PC-9 (cell line): ENCODE results near the gene LMTK3. TPM values are rescaled to one million over a fixed set of nuclear protein-coding genes. Genes with fewer than 3 reads are reported as not detected.
A peak's percentile ranks its signal among the peaks of the same experiment; 100 is the strongest.

Source experiments
- BruUV-seq: library from RNA; stranded (reverse); fragments of 400-500 nt; replicated peaks from 2 replicates; lab custom pipeline; 2021; lab: Mats Ljungman, UMichigan
- CTCF ChIA-PET: fragments of 300-600 bp; sonication (Branson Sonifier 250); formaldehyde crosslinking; loops from one replicate; lab custom pipeline; 2022; ENCODE audit warnings: antibody characterized with exemption; lab: Charles Lee
- POLR2A ChIA-PET: fragments of 300-600 bp; sonication (Branson Sonifier 250); formaldehyde crosslinking; loops from one replicate; lab custom pipeline; 2022; ENCODE audit warnings: antibody characterized with exemption; ENCODE audit not compliant: unreplicated experiment; lab: Charles Lee
- DNase-seq, 2 experiments: peaks; one replicate each; pipeline versions ENCODE4 v3.0.0 to v3.0.0-alpha.2; 2015 to 2022; ENCODE audit warnings: mixed read lengths in 1 of 2
- H2AFZ ChIP-seq: fragments of 200-600 bp; sonication (generic); 2 replicates; pipeline ENCODE4 v1.8.1; 2017; ENCODE audit warnings: antibody characterized with exemption
- H3F3A ChIP-seq: fragments of 200-600 bp; sonication (generic); 2 replicates; pipeline ENCODE4 v1.8.1; 2017; ENCODE audit warnings: antibody characterized with exemption, mild to moderate bottlenecking, low read depth; ENCODE audit not compliant: insufficient read depth
- H3K27ac ChIP-seq: fragments of 200-600 bp; sonication (generic); 2 replicates; pipeline ENCODE4 v1.6.1; 2016; ENCODE audit warnings: mixed run types
- H3K27me3 ChIP-seq: fragments of 200-600 bp; sonication (generic); 2 replicates; pipeline ENCODE4 v1.6.1; 2016; ENCODE audit warnings: low read depth, mixed run types; ENCODE audit not compliant: insufficient read depth
- H3K36me3 ChIP-seq: fragments of 200-600 bp; sonication (generic); 2 replicates; pipeline ENCODE4 v1.6.1; 2016; ENCODE audit warnings: low read depth, mixed run types
- H3K4me1 ChIP-seq: fragments of 200-600 bp; sonication (generic); replicated peaks from 2 replicates; pipeline ENCODE4 v1.6.1; 2016; ENCODE audit warnings: mixed run types; ENCODE audit not compliant: insufficient read depth
- H3K4me2 ChIP-seq: fragments of 200-600 bp; sonication (generic); 2 replicates; pipeline ENCODE4 v1.6.1; 2017; ENCODE audit warnings: mixed run types
- H3K4me3 ChIP-seq: fragments of 200-600 bp; sonication (generic); 2 replicates; pipeline ENCODE4 v1.6.1; 2016; ENCODE audit warnings: mixed run types
- H3K79me2 ChIP-seq: fragments of 200-600 bp; sonication (generic); 2 replicates; pipeline ENCODE4 v1.6.1; 2017; ENCODE audit warnings: low read depth, mixed run types
- H3K9me2 ChIP-seq: fragments of 200-600 bp; sonication (generic); 2 replicates; pipeline ENCODE4 v1.8.1; 2017; ENCODE audit warnings: mild to moderate bottlenecking; ENCODE audit not compliant: insufficient read depth
- H3K9me3 ChIP-seq: fragments of 200-600 bp; sonication (generic); 2 replicates; pipeline ENCODE4 v1.8.1; 2016; ENCODE audit warnings: low read depth; ENCODE audit not compliant: insufficient read depth
- H4K20me1 ChIP-seq: fragments of 200-600 bp; sonication (generic); 2 replicates; pipeline ENCODE4 v1.8.1; 2017; ENCODE audit not compliant: insufficient read depth
- EZH2 ChIP-seq: fragments of 200-600 bp; sonication (generic); IDR thresholded peaks from 2 replicates; pipeline ENCODE4 v1.8.0; 2017; ENCODE audit warnings: antibody characterized with exemption, low read depth
- intact Hi-C: fragments of 100-400 bp; cut with micrococcal nuclease; formaldehyde crosslinking; loops from one replicate; pipeline ENCODE4 v1.10.0; 2022; ENCODE audit not compliant: unreplicated experiment
- total RNA-seq: library from RNA; stranded (reverse); gene quantifications from 2 replicates; pipeline ENCODE4 v1.2.3, GENCODE V29; 2021
- TF ChIP-seq, protein P1 (sequence below): fragments of 200-600 bp; sonication (generic); conservative IDR thresholded peaks from 2 replicates; pipeline ENCODE4 v1.6.1; 2017; ENCODE audit warnings: mixed run types, antibody characterized with exemption, mild to moderate bottlenecking, moderate library complexity

Gene LMTK3
- total RNA-seq, 1 experiment from 2014 or later, result 13.9 TPM

DNA sequence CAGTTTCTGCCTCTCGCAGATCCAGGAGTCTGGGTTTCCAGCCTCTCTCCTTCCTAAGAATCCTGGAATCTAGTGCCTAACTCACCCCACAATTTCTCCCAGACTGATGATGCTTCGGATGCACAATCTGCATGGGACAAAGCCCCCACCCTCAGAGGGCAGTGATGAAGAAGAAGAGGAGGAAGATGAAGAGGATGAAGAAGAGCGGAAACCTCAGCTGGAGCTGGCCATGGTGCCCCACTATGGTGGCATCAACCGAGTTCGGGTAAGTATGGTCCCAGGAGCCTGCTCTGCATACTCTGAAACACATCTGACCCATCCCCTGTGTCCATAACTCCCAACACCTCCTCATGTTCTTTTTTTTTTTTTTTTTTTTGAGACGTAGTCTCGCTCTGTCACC, 65.1 kb downstream of the LMTK3 start:
- Histone ChIP-seq H3K27ac (peak overlapping the region; percentile 78), H3F3A (peaks cover 38% of the 10 kb centered on the region), H3K4me3 (peak overlapping the region; percentile 92), H4K20me1 (no peaks in the 10 kb centered on the region; the same call in 1 of the 2 replicates), H3K4me1 (peaks cover 26% of the 10 kb centered on the region; the same call in 1 of the 2 replicates), H3K9me2 (no peaks in the 10 kb centered on the region), H3K9me3 (no peaks in the 10 kb centered on the region), H2AFZ (no peak overlapping the region; the same call in 1 of the 2 replicates), H3K27me3 (no peaks in the 10 kb centered on the region), H3K79me2 (peaks cover 34% of the 10 kb centered on the region), H3K4me2 (peak overlapping the region; percentile 100), H3K36me3 (peaks cover 30% of the 10 kb centered on the region)
- DNase-seq, result no peak
- TF ChIP-seq, protein P1, sequence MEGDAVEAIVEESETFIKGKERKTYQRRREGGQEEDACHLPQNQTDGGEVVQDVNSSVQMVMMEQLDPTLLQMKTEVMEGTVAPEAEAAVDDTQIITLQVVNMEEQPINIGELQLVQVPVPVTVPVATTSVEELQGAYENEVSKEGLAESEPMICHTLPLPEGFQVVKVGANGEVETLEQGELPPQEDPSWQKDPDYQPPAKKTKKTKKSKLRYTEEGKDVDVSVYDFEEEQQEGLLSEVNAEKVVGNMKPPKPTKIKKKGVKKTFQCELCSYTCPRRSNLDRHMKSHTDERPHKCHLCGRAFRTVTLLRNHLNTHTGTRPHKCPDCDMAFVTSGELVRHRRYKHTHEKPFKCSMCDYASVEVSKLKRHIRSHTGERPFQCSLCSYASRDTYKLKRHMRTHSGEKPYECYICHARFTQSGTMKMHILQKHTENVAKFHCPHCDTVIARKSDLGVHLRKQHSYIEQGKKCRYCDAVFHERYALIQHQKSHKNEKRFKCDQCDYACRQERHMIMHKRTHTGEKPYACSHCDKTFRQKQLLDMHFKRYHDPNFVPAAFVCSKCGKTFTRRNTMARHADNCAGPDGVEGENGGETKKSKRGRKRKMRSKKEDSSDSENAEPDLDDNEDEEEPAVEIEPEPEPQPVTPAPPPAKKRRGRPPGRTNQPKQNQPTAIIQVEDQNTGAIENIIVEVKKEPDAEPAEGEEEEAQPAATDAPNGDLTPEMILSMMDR, result no peak
- TF ChIP-seq EZH2, result no peak
- TSS peak; percentile 47 for BruUV-seq
- intact Hi-C loops, result no loop called here
- POLR2A ChIA-PET, result no interaction called here
- CTCF ChIA-PET, result interaction anchor here (1.9 kb wide), 1 partner anchor 138 kb away, joined by 7 read pairs; no protein-coding TSS in a partner anchor

GRCh38 chr19:48445606-48446481, 65.8 kb downstream of the LMTK3 start, which contains the start of gene GRWD1:
Gene GRWD1, plus strand, starts transcription at chr19:48445983. Its CDS starts 23 bp downstream, at chr19:48446006.
- Histone ChIP-seq H3K27ac (peak within 1 kb of the TSS; percentile 78), H3K4me1 (peaks cover 23% of the 10 kb centered on the region; the same call in 1 of the 2 replicates), H3K4me3 (peak within 1 kb of the TSS; percentile 92), H3K9me3 (no peaks in the 10 kb centered on the region), H3F3A (peaks cover 30% of the 10 kb centered on the region), H4K20me1 (no peaks in the 10 kb centered on the region; the same call in 1 of the 2 replicates), H3K27me3 (no peaks in the 10 kb centered on the region), H3K36me3 (peaks cover 25% of the 10 kb centered on the region), H2AFZ (peak within 1 kb of the TSS; percentile 77), H3K79me2 (peaks cover 34% of the 10 kb centered on the region), H3K4me2 (peak within 1 kb of the TSS; percentile 100), H3K9me2 (no peaks in the 10 kb centered on the region)
- BruUV-seq, result no TSS peak
- DNase-seq, result peak; percentile 87 to 95
- TF ChIP-seq, protein P1, result peak; percentile 54; the same call in 1 of the 2 replicates
- TF ChIP-seq EZH2, result no peak
- intact Hi-C loops, result loop anchor here (1.0 to 2.0 kb wide), 3 partner anchors 23 to 125 kb away; partner anchors contain the start of gene CYTH2
- ChIA-PET CTCF (interaction anchor here (0.7 to 1.9 kb wide), 3 partner anchors 44 to 138 kb away, joined by 4 to 7 read pairs (median 4); partner anchors contain the start of gene KDELR1), POLR2A (interaction anchor here (0.6 kb wide), 1 partner anchor 125 kb away, joined by 8 read pairs; no protein-coding TSS in a partner anchor)

DNA sequence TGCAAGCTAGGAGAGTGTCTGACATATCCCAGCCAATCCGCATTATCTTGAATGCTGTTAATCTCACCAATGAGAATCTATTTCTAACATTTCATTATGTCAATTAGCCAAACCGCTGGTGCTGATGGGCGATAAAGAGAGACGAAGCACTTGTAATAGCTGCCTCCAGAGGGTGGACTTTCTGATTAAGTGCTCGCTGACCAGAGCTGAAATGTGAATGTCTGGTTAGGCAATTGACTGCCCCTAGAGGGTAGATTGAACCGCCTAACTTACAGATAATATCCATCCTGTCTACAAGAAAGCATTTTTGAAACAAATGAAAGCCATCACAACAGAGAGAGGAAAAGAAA, 66.4 kb downstream of the LMTK3 start:
- DNase-seq, result peak; percentile 65 to 87
- H3F3A ChIP-seq, result peaks cover 33% of the 10 kb centered on the region
- TF ChIP-seq EZH2, result no peak
- TF ChIP-seq, protein P1, result peak; percentile 77
- intact Hi-C loops, result loop anchor here (1.0 to 2.0 kb wide), 3 partner anchors 24 to 124 kb away; partner anchors contain the start of gene CYTH2
- H3K4me1 ChIP-seq, result peaks cover 23% of the 10 kb centered on the region; the same call in 1 of the 2 replicates
- peak overlapping the region; percentile 100 for H3K4me2 ChIP-seq
- peak overlapping the region; percentile 92 for H3K4me3 ChIP-seq
- H3K9me2 ChIP-seq, result no peaks in the 10 kb centered on the region
- TSS peak; percentile 73 for BruUV-seq
- POLR2A ChIA-PET, result interaction anchor here (0.6 kb wide), 1 partner anchor 54 kb away, joined by 9 read pairs; the partner anchor contains the start of gene KDELR1
- no peaks in the 10 kb centered on the region; the same call in 1 of the 2 replicates for H4K20me1 ChIP-seq
- no peaks in the 10 kb centered on the region for H3K27me3 ChIP-seq
- peaks cover 24% of the 10 kb centered on the region for H3K36me3 ChIP-seq
- CTCF ChIA-PET, result interaction anchor here (0.7 to 1.9 kb wide), 3 partner anchors 45 to 139 kb away, joined by 4 to 7 read pairs (median 4); partner anchors contain the start of gene KDELR1
- no peaks in the 10 kb centered on the region for H3K9me3 ChIP-seq
- peaks cover 34% of the 10 kb centered on the region for H3K79me2 ChIP-seq
- peak overlapping the region; percentile 77; the same call in 1 of the 2 replicates for H2AFZ ChIP-seq
- peak overlapping the region; percentile 78 for H3K27ac ChIP-seq
